HG03108 (cell line): ENCODE data around the gene LIG1.

Experiments
- ATAC-seq: cut with Tn5 transposase; IDR thresholded peaks from one replicate; pipeline ENCODE4 v1.9.1; 2021; ENCODE audit warnings: moderate library complexity; ENCODE audit not compliant: unreplicated experiment

LIG1 gene

GRCh38 chr19:48182434-48182833 lies 12.3 kb upstream of the LIG1 start:
- ATAC-seq, result no peak

GRCh38 chr19:48181505-48181904 lies 11.4 kb upstream of the LIG1 start:
- no peak for ATAC-seq

DNA sequence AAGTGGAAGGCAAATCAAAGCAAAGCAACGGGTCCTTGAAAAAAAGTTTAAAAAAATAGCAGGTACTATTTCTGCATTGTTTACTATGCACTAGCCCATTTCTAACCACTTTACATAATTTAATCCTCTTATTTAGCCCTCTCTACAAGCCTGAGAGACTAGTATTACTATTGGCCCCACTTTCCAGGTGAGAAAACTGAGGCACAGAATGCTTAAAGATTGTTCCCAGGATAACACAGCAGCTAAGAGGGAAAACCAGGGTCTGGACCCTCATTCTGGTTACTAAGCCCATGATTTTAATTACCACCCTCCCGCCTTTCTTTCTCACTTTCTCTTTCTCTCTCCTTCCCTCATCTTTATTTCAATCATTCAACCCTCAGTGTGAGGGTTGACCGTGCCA lies 6.1 kb upstream of the LIG1 start:
- ATAC-seq, result no peak

GRCh38 chr19:48175578-48175977 lies 5.4 kb upstream of the LIG1 start:
- no peak for ATAC-seq

DNA sequence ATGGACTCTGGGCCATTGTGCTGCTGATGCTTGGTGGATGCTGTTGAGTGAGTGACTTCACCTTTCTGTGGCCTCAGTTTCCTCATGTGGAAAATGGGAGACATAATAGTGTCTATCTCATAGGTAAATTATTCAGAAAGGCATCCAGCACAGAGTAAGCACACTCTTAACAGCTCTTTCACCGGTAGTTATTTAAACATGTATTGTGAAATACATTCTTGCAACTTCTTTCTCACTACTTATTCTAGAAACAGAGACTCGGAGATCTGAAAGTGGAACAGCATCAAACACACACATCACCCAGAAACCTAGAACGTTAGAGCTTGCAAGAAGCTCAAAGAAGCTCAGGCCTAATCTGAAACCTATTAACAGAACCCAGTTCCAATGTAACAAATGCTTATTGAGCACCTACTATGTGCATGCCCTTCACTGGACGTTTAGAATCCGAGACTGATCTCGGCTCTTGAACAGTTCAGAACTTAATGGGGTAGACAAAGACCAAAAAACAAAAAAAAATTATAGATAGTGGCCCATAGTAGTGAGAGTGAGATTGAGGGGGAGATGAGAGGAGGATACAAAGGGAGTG lies 4.4 kb upstream of the LIG1 start:
- ATAC-seq, result no peak

DNA sequence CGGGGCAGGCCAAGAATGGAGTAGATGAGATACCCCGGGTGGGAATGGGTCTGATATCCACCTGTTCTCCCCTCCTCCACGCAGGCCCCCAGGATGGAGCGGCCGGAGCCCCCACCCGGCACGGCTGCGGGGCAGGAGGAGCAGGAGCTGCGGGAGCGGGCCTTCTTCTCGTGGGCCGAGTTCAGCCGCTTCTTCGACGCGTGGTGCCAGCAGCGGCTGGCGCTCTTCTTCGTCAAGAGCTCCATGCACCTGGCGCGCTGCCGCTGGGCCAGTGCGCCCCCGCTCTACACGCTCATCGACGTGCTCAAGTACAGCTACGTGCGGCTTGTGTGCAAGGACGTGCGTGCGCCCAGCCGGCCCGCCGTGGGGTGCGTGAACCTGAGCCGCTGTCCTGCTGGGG lies 1.6 kb upstream of the LIG1 start:
- no peak for ATAC-seq

DNA sequence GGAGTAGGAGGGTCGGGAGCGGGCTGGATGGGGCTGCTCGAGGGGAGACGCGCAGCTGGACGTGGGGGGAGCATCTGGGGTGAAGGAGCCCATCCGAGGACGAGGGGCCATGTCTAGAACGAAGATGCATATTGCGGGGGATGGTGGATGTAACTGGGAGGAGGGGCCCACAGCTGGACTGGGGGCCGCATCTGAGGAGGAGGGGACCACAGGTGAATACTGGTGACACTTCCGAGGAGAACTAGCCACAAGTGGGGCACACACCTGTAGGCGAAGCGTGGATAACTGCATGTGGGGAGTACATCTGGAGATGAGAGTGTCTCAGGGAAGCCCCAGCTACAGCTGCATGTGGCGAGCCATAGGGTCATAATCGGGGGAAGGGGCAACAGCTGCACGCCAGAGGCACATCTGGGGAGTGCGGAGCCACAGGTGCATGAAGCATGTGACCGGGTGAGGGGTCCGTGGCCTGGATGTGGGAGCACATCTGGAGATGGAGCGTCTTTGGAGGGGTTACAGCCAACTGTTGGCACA lies 738 bp upstream of the LIG1 start:
- ATAC-seq, result no peak

DNA sequence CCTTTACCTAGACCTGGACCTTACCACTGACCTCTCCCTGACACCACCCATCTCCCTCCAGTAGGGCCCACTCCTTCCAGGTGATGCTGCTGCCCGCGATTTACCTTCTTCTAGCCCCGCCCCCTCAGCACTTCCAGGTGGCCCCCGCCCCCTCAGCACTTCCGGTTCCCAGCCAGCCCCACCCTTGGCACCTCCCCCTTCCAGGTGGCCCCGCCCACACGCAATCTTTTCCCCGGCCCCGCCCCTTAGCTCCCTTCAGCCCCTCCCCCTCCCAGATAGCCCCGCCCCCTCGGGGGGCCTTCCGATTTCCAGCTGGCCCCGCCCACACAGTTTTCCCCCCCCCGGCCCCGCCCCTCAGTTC lies 586 bp downstream of the LIG1 start:
- peak; percentile 10 for ATAC-seq

DNA sequence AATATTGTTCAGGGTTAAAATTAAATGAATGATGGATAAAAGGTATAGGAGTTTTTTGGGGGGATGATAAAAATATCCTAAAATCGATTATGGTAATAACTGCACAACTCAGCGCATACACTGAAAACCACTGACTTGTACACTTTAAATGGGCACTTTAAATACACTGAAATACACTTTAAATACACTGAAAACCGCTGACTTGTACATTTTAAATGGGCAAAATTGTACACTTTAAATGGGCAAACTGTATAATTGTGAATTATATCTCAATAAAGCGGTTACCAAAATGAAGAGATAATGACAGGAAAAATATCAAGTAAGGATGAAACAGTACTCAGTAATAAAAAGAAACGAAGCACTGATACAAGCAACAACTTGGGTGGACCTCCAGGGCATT lies 1.5 kb downstream of the LIG1 start:
- no peak for ATAC-seq

- ATAC-seq, result no peak
Observed at GRCh38 chr19:48158210-48158790, 11.8 kb downstream of the LIG1 start.

GRCh38 chr19:48154003-48154402 lies 16.1 kb downstream of the LIG1 start:
- ATAC-seq, result no peak

- ATAC-seq, result no peak
Observed at GRCh38 chr19:48152551-48152950, 17.6 kb downstream of the LIG1 start.

- ATAC-seq, result no peak
Observed at GRCh38 chr19:48149430-48149829, 20.7 kb downstream of the LIG1 start.

DNA sequence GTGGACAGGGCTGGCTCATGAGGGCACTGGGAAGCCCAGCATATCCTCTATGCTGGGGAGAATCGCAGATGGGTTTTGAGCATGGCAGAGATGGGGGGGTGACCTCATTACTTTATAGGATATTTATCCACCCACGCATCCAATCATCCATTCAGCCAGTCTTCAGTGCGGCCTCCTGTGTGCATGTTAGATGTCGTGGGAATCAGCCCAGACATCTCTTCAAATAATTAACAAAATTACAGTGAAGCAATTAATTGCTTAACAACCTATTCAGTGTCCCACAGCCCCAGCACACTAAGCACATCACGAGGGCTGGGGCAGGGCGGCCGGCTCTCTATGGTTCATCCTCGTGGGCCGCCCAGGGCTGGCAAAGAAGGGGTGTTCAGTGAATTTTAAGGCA lies 21.6 kb downstream of the LIG1 start:
- ATAC-seq, result no peak

DNA sequence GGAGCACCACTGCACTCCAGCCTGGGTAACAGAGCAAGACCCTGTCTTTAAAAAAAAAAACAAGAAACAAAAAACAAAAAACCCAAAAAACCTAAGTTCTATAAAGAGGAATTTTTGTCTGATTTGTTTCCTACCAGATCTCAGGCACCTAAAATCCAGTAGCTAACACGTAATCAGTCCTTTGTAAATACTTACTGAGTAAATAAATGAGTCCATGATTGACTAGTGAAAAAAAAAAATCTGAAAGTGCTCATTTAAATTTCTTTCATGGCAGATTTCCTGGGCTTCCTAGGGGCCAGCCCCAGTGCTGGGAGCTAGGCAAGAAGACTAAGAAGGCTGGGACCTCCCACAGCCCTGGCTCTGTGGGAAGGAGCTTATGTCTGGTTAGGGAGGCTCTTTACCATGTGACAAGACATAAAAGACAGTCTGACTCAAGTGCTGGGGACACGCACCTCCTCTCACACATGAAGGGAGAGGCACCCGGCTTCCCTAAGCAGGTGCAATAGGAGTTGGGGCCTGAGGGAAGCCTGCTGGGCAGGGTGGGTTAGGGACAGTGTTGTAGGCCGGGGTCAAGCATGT lies 22.5 kb downstream of the LIG1 start:
- ATAC-seq, result no peak

DNA sequence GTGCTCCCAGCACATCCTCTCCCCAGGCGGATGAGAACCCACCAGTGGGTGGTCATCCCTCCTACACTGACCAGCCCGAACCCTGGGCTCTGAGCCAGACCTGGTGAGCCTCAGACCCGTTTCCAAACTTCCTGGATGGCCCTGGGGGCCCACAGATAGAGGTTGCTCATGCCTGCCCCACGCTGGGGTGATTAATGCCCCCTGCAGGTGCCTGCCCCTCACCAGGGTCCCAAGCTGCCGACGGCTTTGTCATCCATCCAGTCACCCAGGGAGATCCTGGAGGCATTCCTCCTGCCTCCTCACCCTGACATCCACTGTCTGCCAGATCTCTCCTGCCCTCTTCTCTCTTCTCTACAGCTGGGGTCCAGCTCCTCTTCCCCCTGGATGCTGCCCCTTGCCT lies 31.1 kb downstream of the LIG1 start:
- ATAC-seq, result no peak

- ATAC-seq, result no peak
Observed at GRCh38 chr19:48137411-48137810, 32.7 kb downstream of the LIG1 start.

DNA sequence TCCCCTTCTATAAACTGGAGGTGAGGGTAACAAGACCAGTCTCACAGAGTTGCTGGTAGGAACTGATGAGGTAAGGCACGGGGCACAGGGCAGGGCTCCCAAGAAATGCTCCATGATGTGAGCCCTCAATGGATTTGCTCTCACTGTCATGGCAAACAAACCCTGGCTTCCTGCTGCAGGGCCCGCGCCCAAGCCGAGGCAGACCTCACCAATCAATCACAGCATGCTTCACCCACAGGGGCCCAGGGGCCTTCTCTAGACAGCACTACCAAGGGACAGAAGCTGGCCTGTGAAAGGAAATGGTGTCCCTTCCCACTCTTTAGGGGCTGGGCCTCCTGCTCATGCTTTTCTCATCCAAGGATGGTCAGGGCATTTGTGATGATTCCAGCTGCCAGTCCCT lies 33.6 kb downstream of the LIG1 start:
- no peak for ATAC-seq

DNA sequence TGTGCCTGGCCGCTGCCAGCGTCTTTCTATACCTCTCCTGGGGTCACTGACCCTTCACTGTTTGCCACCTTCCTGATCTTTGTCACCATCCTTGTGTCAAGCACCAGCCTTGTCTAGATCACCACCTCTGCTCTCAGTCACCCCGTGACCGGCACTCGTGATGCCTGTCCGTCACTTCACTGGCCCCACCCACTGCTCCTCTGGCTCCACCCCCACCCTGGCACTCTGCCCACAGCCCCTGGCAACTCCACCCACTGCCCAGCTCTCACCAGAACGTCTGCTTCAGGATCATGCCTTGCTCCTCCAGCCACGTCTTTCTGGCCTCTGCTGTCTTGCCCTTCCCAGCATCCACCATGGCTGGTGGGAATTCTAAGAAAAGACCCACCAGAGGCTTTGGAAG lies 34.7 kb downstream of the LIG1 start:
- ATAC-seq, result no peak

GRCh38 chr19:48133094-48133493 lies 37.0 kb downstream of the LIG1 start:
- no peak for ATAC-seq

GRCh38 chr19:48127561-48127960 lies 42.6 kb downstream of the LIG1 start:
- ATAC-seq, result no peak

DNA sequence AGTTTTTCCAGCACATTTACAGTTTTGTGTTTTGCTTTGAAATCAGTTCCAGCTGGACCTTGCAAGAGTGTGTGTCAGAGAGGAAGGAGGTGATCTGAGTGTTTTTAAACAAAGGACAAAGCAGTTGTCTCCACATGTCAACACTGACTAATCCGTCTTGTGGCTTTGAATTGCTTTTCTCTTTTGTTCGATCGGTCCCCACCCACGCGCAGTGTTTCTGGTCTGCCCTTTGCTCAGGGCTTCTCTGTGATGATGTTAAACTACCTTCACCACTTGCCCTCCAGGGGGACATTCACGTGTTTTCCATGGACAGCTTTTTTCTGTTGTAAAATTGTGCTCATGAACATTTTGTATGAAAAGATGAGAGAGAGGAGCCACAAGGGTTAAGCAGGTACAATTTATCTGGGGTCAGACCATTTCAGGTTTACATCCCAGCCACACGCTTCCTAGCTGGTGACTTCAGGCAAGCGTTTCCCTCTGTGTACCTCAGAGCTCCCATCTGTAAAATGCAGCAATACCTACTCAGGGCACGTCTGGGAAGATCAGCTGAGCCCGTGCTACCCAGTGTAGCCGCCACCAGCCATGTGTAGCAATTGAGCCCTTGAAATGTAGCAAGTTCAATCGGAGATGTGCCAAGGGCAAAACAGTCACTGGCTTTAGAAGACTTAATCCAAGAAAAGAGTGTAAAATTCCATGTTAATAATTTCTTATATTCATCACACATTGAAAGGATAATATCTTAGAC lies 46.1 kb downstream of the LIG1 start:
- ATAC-seq, result no peak
